Esophagus muscularis mucosa (tissue), 4 donors: Measurements from ENCODE around the gene USP32.

Experiments used
- EP300 ChIP-seq: sonication (generic); formaldehyde crosslinking; IDR thresholded peaks from one replicate; pipeline ENCODE4 v1.6.1; 2017; ENCODE audit warnings: antibody characterized with exemption
- POLR2A ChIP-seq: fragments of 450-650 bp; IDR thresholded peaks from one replicate; pipeline ENCODE4 v1.6.1; 2017; ENCODE audit warnings: antibody characterized with exemption, moderate library complexity, mild to moderate bottlenecking, low read depth
- TF ChIP-seq, protein P1 (sequence below), 3 experiments: fragments of 200-600 bp in 2 of 3; fragments of 450-650 bp in 1 of 3; sonication (generic) in 2 of 3; IDR thresholded peaks; one replicate each; pipeline ENCODE4 v1.5.1; 2017 to 2019; ENCODE audit warnings: antibody characterized with exemption in 3 of 3, mild to moderate bottlenecking in 2 of 3, moderate library complexity in 1 of 3

DNA sequence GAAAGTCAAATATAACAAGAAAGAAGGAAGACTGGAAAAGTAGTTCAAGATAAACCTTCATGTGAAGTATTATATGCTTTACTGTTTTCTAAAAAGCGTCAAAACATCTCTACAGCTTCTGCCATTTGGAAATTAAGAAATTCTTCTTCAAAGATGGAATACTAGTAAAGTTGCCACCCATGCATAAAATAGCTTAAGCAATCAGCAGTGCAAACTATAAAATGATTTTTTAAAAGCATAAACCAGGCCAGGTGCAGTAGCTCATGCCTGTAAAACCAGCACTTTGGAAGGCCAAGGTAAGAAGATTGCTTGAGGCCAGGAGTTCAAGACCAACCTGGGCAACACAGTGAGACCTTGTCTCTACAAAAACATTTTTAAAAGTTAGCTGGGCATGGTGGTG is 68.2 kb downstream of the USP32 start:
- TF ChIP-seq EP300: no peak
- TF ChIP-seq, protein P1, sequence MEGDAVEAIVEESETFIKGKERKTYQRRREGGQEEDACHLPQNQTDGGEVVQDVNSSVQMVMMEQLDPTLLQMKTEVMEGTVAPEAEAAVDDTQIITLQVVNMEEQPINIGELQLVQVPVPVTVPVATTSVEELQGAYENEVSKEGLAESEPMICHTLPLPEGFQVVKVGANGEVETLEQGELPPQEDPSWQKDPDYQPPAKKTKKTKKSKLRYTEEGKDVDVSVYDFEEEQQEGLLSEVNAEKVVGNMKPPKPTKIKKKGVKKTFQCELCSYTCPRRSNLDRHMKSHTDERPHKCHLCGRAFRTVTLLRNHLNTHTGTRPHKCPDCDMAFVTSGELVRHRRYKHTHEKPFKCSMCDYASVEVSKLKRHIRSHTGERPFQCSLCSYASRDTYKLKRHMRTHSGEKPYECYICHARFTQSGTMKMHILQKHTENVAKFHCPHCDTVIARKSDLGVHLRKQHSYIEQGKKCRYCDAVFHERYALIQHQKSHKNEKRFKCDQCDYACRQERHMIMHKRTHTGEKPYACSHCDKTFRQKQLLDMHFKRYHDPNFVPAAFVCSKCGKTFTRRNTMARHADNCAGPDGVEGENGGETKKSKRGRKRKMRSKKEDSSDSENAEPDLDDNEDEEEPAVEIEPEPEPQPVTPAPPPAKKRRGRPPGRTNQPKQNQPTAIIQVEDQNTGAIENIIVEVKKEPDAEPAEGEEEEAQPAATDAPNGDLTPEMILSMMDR (IDR thresholded peaks at IDR 0.05): no peak
- no peak for TF ChIP-seq POLR2A
